Gastroesophageal sphincter (tissue), 4 donors: ENCODE data around the gene SMCO2. TPM values are rescaled to one million over a fixed set of nuclear protein-coding genes. Genes with fewer than 3 reads are reported as not detected.
A peak's percentile ranks its signal among the peaks of the same experiment; 100 is the strongest.

Source experiments
- ATAC-seq: fragments of 150-250 bp; one replicate; pipeline ENCODE4 v1.9.1; 2016; ENCODE audit warnings: mild to moderate bottlenecking, moderate library complexity
- H3K27ac ChIP-seq, 4 donors: fragments of 200-600 bp; sonication (generic) in 3 of 4; 1 replicate in 3 of 4; 2 replicates in 1 of 4; pipeline ENCODE4 v1.5.1; 2016 to 2019
- H3K27me3 ChIP-seq: fragments of 200-600 bp; sonication (generic); one replicate; pipeline ENCODE4 v1.5.1; 2019
- H3K36me3 ChIP-seq, 2 donors: fragments of 200-600 bp; sonication (generic); one replicate each; pipeline ENCODE4 v1.5.1; 2019; ENCODE audit warnings: control low read depth in 1 of 2
- H3K4me1 ChIP-seq, 3 donors: fragments of 200-600 bp; sonication (generic); 1 replicate in 2 of 3; 2 replicates in 1 of 3; pipeline ENCODE4 v1.5.1; 2016 to 2019; ENCODE audit warnings: control low read depth in 2 of 3
- H3K4me3 ChIP-seq, 2 donors: fragments of 200-600 bp; sonication (generic); one replicate each; pipeline ENCODE4 v1.5.1; 2019; ENCODE audit warnings: mild to moderate bottlenecking in 1 of 2, moderate library complexity in 1 of 2
- H3K9me3 ChIP-seq, 3 donors: fragments of 200-600 bp; sonication (generic); one replicate each; pipeline ENCODE4 v1.5.1; 2017 to 2019; ENCODE audit warnings: control low read depth in 2 of 3
- EP300 ChIP-seq: sonication (generic); formaldehyde crosslinking; IDR thresholded peaks from one replicate; pipeline ENCODE4 v1.6.1; 2017; ENCODE audit warnings: antibody characterized with exemption, mild to moderate bottlenecking
- POLR2A ChIP-seq, 2 donors: fragments of 450-650 bp; IDR thresholded peaks; one replicate each; pipeline ENCODE4 v1.6.1; 2017; ENCODE audit warnings: antibody characterized with exemption in 2 of 2, mild to moderate bottlenecking in 2 of 2, moderate library complexity in 1 of 2
- POLR2AphosphoS5 ChIP-seq: sonication (generic); formaldehyde crosslinking; IDR thresholded peaks from one replicate; pipeline ENCODE4 v1.6.1; 2017; ENCODE audit warnings: antibody characterized with exemption
- WGBS, 2 donors: methylation state at CpG; one replicate each; pipeline ENCODE4 v1.1.5; 2018; ENCODE audit warnings: low coverage in 1 of 2; 5-methylcytosine and 5-hydroxymethylcytosine counted together
- total RNA-seq, 4 donors: library from RNA; depleted of rRNA; stranded (reverse); fragments of >200 nt; gene quantifications; one replicate each; pipeline ENCODE4 v1.1.0, GENCODE V29; 2016
- TF ChIP-seq, protein P1 (sequence below), 4 experiments: fragments of 200-600 bp in 2 of 4; fragments of 450-650 bp in 2 of 4; sonication (generic) in 1 of 4; IDR thresholded peaks; one replicate each; pipeline ENCODE4 v1.5.1; 2017 to 2019; ENCODE audit warnings: antibody characterized with exemption in 4 of 4, mild to moderate bottlenecking in 2 of 4, moderate library complexity in 2 of 4

The SMCO2 gene
- total RNA-seq, 4 donors from 2014 or later = not detected

DNA sequence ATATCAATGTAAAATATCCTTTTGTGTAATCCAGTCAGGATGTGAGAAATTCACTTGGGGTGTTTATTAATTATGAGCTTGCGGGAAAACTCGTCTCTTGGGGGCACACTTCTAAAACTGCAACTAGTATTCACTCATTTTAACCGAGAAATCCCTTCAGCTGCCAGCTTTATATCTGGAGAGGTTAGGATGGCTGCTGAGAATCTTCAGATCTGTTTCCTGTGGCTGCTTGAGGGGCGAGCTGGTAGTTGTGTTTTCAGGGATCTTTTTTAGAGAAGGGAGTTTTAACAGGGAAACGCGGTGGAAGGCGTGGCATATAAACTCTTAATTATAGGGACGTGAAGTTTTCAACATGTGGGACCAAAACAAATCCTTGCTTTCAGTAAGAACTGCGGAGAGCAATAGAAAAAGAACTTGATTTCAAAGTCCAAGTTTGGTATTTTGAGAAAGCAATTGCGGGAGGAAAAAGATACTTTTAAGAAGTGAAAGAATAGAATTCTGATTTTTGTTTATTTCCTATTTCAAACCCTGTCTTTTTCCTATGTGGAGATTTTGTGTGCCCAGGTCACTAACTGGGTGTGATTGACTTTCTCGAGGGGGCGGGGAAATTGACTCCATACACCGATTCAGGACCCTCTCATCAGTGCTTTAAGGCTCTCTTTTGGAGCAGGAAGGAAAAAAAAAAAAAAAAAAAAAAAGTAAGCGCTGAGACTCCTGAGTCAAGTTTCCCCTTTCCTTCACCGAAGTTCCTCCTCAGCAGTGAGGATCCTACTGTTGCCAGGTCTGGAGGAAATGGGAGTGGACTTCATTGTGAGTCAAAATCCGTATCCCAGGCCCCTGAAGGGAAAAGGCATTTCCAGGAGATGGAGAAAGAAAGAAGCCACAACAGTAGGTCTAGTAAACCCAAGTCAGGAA is 78.6 kb downstream of the SMCO2 start:
- H3K9me3 ChIP-seq = no peaks in the 10 kb centered on the region
- no peaks in the 10 kb centered on the region for H3K36me3 ChIP-seq
- TF ChIP-seq POLR2A (IDR thresholded peaks at IDR 0.05) (no peak), POLR2AphosphoS5 (peak; percentile 29)
- TF ChIP-seq, protein P1, sequence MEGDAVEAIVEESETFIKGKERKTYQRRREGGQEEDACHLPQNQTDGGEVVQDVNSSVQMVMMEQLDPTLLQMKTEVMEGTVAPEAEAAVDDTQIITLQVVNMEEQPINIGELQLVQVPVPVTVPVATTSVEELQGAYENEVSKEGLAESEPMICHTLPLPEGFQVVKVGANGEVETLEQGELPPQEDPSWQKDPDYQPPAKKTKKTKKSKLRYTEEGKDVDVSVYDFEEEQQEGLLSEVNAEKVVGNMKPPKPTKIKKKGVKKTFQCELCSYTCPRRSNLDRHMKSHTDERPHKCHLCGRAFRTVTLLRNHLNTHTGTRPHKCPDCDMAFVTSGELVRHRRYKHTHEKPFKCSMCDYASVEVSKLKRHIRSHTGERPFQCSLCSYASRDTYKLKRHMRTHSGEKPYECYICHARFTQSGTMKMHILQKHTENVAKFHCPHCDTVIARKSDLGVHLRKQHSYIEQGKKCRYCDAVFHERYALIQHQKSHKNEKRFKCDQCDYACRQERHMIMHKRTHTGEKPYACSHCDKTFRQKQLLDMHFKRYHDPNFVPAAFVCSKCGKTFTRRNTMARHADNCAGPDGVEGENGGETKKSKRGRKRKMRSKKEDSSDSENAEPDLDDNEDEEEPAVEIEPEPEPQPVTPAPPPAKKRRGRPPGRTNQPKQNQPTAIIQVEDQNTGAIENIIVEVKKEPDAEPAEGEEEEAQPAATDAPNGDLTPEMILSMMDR (IDR thresholded peaks at IDR 0.05) = peak in 2 of 4 experiments; percentile 21 to 27
- peaks cover 4 to 54% (median 5%) of the 10 kb centered on the region in 3 donors for H3K4me1 ChIP-seq
- H3K27ac ChIP-seq = peak overlapping the region; percentile 72 to 95 (median 92)
- peak overlapping the region; percentile 49 to 78 for H3K4me3 ChIP-seq
- H3K27me3 ChIP-seq = no peaks in the 10 kb centered on the region
- no peak for ATAC-seq
- 2 to 3% methylated on average over 11 to 16 of the region's 16 CpGs for WGBS, 2 donors

GRCh38 chr12:27527512-27527911 is 81.0 kb downstream of the SMCO2 start:
- ATAC-seq = no peak

DNA sequence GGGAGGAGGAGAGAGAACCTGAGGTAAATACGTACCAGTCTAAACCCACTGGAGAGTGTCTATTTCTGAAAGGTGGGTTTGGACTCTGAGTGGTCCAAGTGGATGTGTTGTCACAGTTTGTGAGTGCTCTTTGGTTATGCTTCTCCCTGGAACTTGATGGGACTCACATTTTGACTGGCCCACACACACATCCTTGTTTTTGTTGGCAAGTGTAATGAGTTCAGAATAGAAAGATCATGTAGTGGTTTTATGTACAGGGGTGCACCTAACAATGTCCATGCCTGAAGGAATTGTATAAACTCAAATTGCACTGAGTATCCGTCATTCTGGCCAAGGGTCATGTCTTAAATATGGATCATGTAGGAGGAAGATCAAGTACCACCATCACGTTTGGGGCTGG is 82.3 kb downstream of the SMCO2 start:
- WGBS, 2 donors = 66 to 87% methylated on average over 2 to 3 of the region's 3 CpGs
- Histone ChIP-seq H3K36me3 (no peaks in the 10 kb centered on the region), H3K9me3 (no peaks in the 10 kb centered on the region), H3K4me1 (peaks cover 0 to 45% (median 0%) of the 10 kb centered on the region in 3 donors), H3K4me3 (no peak overlapping the region), H3K27ac (no peak overlapping the region), H3K27me3 (no peaks in the 10 kb centered on the region)
- no peak for ATAC-seq
- TF ChIP-seq POLR2AphosphoS5 (no peak), POLR2A (IDR thresholded peaks at IDR 0.05) (no peak), EP300 (no peak)
- TF ChIP-seq, protein P1 (IDR thresholded peaks at IDR 0.05) = no peak

More at GRCh38 chr12:27527512-27527911, 81.0 kb downstream of the SMCO2 start:
- Histone ChIP-seq H3K36me3 (no peaks in the 10 kb centered on the region), H3K27ac (no peak overlapping the region), H3K4me1 (peaks cover 0 to 49% (median 5%) of the 10 kb centered on the region in 3 donors), H3K27me3 (no peaks in the 10 kb centered on the region), H3K9me3 (no peaks in the 10 kb centered on the region), H3K4me3 (no peak overlapping the region)
- 80 to 85% methylated on average over 7 to 9 of the region's 9 CpGs for WGBS, 2 donors
- TF ChIP-seq EP300 = no peak
- TF ChIP-seq POLR2A (IDR thresholded peaks at IDR 0.05) = no peak
- no peak for TF ChIP-seq POLR2AphosphoS5
- TF ChIP-seq, protein P1 (IDR thresholded peaks at IDR 0.05) = no peak

DNA sequence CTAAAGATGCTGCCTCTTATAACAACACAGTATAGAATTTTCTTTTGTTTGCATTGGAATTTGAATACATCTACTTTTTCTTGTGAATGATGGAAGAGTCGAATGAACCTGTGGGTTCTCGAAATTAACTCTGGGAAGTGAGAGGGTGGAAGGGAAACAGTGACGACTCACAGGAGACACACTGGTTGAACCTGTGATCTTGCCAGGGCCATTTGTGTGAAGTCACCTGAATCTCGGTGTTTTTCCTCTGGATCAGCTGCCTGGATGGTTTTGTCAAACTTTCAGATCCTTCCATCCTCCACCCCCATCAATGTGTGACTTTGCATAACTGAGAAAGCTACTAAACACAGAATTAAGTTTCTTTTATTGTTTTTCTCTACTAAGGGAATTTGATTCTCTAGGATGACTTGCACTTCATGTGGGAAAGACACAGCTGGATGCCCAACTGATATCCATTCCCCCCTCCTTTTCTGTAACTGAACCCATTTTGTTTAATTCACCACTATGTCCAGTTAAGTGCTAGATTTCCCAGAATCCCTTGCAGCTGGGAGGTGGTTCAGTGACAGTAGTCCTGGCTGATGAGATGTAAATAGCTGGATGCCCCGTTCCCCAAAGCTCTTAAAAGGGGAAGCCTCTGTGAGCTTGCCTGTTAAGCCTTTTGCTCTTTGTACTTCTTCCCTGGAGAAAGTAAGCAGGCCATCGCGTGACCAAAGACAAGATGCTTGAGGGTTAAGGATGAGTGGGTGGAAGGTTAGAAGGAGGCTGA is 83.8 kb downstream of the SMCO2 start:
- TF ChIP-seq, protein P1 (IDR thresholded peaks at IDR 0.05) = no peak
- no peak for TF ChIP-seq POLR2AphosphoS5
- no peak for TF ChIP-seq POLR2A (IDR thresholded peaks at IDR 0.05)
- no peak for TF ChIP-seq EP300
- H3K27me3 ChIP-seq = no peaks in the 10 kb centered on the region
- 77 to 90% methylated on average over 6 to 7 of the region's 7 CpGs for WGBS, 2 donors
- H3K4me1 ChIP-seq = peaks cover 0 to 42% (median 0%) of the 10 kb centered on the region in 3 donors
- H3K9me3 ChIP-seq = no peaks in the 10 kb centered on the region
- H3K36me3 ChIP-seq = no peaks in the 10 kb centered on the region
- no peak overlapping the region for H3K27ac ChIP-seq
- H3K4me3 ChIP-seq = no peak overlapping the region
- no peak for ATAC-seq
